ENCODE data around the gene SH3YL1. TPM values are rescaled to one million over a fixed set of nuclear protein-coding genes. Genes with fewer than 3 reads are reported as not detected.

Gene SH3YL1
- total RNA-seq, 1 experiment from 2014 or later, result 28.4 TPM

DNA sequence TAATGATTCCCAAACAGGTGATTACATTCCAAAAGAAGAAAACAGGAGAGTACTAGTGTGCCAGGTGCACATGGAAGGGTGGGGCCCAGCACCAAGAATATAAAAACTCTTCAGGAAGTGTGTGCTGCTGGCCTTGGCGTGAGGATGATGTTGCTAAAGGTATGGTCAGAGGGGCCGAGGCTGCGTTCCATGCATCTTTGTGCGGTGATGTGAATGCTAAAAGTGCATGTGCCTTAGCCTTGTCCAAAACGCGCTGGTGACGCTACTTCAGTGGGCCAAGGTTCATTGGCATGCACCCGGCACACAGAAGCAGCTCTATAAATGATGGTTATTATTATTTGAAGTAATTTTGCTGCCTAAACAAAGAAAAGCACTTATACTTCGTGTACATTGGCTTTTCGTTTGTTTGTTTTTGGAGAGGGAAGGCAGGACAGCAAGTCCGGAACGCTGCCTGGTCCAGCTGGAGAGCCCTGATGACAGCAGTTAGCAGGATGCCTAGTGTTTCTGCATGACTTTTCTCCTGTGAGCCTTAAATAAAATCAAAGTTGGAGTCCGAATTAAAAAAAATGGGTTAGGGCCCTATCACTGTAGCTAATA is 21.2 kb upstream of the SH3YL1 start:
- POLR2A ChIA-PET, result no interaction called here
- peaks cover 3% of the 10 kb centered on the region; the same call in 1 of the 2 replicates for H3K27me3 ChIP-seq (ENCODE audit: control insufficient read depth, insufficient read depth, low read length)
- no peak overlapping the region for H3K27ac ChIP-seq (ENCODE audit: low read length)
- intact Hi-C loops (cut with micrococcal nuclease; ENCODE audit: unreplicated experiment) (no loop called here), in situ Hi-C loops (cut with HindIII; ENCODE audit: low pct_unique_long_range_greater_than_20kb, low sequenced_read_pairs) (no loop called here)
- H3K9me3 ChIP-seq (ENCODE audit: control insufficient read depth, insufficient read depth, low read depth, low read length), result no peaks in the 10 kb centered on the region
- peaks cover 1% of the 10 kb centered on the region; the same call in 1 of the 2 replicates for H3K36me3 ChIP-seq (ENCODE audit: control insufficient read depth, insufficient read depth, low read length)
- ATAC-seq (no peak), DNase-seq (ENCODE audit: low read depth, low spot score) (no peak)
- H3K4me1 ChIP-seq (ENCODE audit: control insufficient read depth, insufficient read depth, low read length), result no peaks in the 10 kb centered on the region; the same call in none of the 2 replicates
- TF ChIP-seq TCF7L2 (IDR thresholded peaks at IDR 0.05; ENCODE audit: low read depth, low read length) (no peak), POLR2AphosphoS5 (IDR thresholded peaks at IDR 0.05; ENCODE audit: low read depth, low read length) (no peak), SIN3A (IDR thresholded peaks at IDR 0.05; ENCODE audit: borderline replicate concordance, insufficient read depth, low read depth, low read length) (no peak), REST (IDR thresholded peaks at IDR 0.05; ENCODE audit: insufficient read depth in 1 of 2, low read depth in 2 of 2, low read length in 1 of 2) (no peak)
- TF ChIP-seq, protein P1, sequence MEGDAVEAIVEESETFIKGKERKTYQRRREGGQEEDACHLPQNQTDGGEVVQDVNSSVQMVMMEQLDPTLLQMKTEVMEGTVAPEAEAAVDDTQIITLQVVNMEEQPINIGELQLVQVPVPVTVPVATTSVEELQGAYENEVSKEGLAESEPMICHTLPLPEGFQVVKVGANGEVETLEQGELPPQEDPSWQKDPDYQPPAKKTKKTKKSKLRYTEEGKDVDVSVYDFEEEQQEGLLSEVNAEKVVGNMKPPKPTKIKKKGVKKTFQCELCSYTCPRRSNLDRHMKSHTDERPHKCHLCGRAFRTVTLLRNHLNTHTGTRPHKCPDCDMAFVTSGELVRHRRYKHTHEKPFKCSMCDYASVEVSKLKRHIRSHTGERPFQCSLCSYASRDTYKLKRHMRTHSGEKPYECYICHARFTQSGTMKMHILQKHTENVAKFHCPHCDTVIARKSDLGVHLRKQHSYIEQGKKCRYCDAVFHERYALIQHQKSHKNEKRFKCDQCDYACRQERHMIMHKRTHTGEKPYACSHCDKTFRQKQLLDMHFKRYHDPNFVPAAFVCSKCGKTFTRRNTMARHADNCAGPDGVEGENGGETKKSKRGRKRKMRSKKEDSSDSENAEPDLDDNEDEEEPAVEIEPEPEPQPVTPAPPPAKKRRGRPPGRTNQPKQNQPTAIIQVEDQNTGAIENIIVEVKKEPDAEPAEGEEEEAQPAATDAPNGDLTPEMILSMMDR (IDR thresholded peaks at IDR 0.05), result no peak
- no TSS peak for BruUV-seq (replicated peaks)
- no peak overlapping the region for H3K4me3 ChIP-seq (ENCODE audit: low read depth in 2 of 2, low read length in 2 of 2)
- CTCF ChIA-PET, result no interaction called here

DNA sequence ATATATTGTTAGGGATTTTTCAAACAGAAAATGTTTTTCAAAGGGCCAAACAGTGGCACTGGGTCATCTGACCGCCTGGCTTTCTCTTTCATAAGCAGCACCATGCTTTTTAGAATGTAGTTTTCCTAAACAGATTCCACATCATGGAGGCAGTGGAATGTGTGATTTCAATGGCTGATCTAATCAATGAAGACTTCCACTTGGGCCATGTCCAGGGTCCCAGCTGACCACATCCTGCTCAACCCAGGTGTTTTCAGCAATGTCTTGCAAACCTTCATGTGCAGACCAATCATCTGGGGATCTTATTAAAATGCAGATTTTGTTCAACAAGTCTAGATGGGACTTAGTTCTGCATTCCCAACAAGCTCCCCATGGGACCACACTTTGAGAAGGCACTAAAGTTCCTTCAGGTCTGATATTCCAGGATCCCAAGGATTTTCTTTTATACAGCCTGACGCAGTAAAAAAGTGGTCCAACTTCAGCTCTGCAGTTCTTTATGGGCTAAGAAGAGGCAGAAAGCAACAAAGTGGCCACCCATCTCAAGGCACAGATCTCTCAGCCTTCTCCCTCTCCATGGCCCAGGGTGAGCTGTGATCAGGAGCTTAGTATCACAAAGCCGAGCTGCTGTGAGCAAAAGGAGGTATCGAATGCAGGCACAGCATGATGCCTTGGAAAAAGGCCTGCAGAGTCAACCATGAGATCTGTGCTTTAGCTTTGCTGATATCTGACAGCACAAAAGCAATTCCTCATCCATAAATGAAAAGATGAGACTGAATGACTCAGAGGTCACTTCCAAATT is 20.4 kb upstream of the SH3YL1 start:
- Histone ChIP-seq H3K4me1 (ENCODE audit: control insufficient read depth, insufficient read depth, low read length) (no peaks in the 10 kb centered on the region; the same call in none of the 2 replicates), H3K4me3 (ENCODE audit: low read depth in 2 of 2, low read length in 2 of 2) (no peak overlapping the region), H3K9me3 (ENCODE audit: control insufficient read depth, insufficient read depth, low read depth, low read length) (no peaks in the 10 kb centered on the region), H3K27ac (ENCODE audit: low read length) (no peak overlapping the region), H3K36me3 (ENCODE audit: control insufficient read depth, insufficient read depth, low read length) (peaks cover 9% of the 10 kb centered on the region), H3K27me3 (ENCODE audit: control insufficient read depth, insufficient read depth, low read length) (peaks cover 2% of the 10 kb centered on the region; the same call in 1 of the 2 replicates)
- intact Hi-C loops (cut with micrococcal nuclease; ENCODE audit: unreplicated experiment), result no loop called here
- no TSS peak for BruUV-seq (replicated peaks)
- in situ Hi-C loops (cut with HindIII; ENCODE audit: low pct_unique_long_range_greater_than_20kb, low sequenced_read_pairs), result no loop called here
- ATAC-seq, result no peak
- TF ChIP-seq TCF7L2 (IDR thresholded peaks at IDR 0.05; ENCODE audit: low read depth, low read length) (no peak), REST (IDR thresholded peaks at IDR 0.05; ENCODE audit: insufficient read depth in 1 of 2, low read depth in 2 of 2, low read length in 1 of 2) (no peak), POLR2AphosphoS5 (IDR thresholded peaks at IDR 0.05; ENCODE audit: low read depth, low read length) (no peak)
- CTCF ChIA-PET, result no interaction called here
- no peak for DNase-seq (ENCODE audit: low read depth, low spot score)
- POLR2A ChIA-PET, result no interaction called here

Measured in Panc1 (cell line).